HG02884 (cell line): ENCODE measurements around the gene SLC44A5.
"Not testable (repeated sequence)": the region's sequence is repeated elsewhere in the genome, so short reads cannot be mapped to it uniquely, and the experiment has no call there.

Experiments used
- ATAC-seq: cut with Tn5 transposase; IDR thresholded peaks from one replicate; pipeline ENCODE4 v1.9.1; 2021; ENCODE audit warnings: mild to moderate bottlenecking, moderate library complexity; ENCODE audit not compliant: unreplicated experiment

SLC44A5 gene

GRCh38 chr1:75203415-75204277, 407.3 kb downstream of the SLC44A5 start:
- ATAC-seq = peak; percentile 95

- no peak for ATAC-seq
These were observed 408.2 kb downstream of the SLC44A5 start for GRCh38 chr1:75202751-75203150.

- ATAC-seq = no peak
These were observed 412.2 kb downstream of the SLC44A5 start for GRCh38 chr1:75198761-75199160.

GRCh38 chr1:75198163-75198562, 412.8 kb downstream of the SLC44A5 start:
- no peak for ATAC-seq

GRCh38 chr1:75188892-75189291, 422.0 kb downstream of the SLC44A5 start:
- ATAC-seq = no peak

GRCh38 chr1:75181214-75181955, 429.5 kb downstream of the SLC44A5 start:
- not testable (repeated sequence) for ATAC-seq

- ATAC-seq = no peak
These were observed 436.7 kb downstream of the SLC44A5 start for GRCh38 chr1:75174031-75174760.

GRCh38 chr1:75172556-75172955, 438.4 kb downstream of the SLC44A5 start:
- no peak for ATAC-seq

GRCh38 chr1:75171876-75172275, 439.0 kb downstream of the SLC44A5 start:
- ATAC-seq = no peak

- ATAC-seq = no peak
These were observed 439.9 kb downstream of the SLC44A5 start for GRCh38 chr1:75170981-75171380.

GRCh38 chr1:75170011-75170410, 440.9 kb downstream of the SLC44A5 start:
- no peak for ATAC-seq

- ATAC-seq = no peak
These were observed 444.1 kb downstream of the SLC44A5 start for GRCh38 chr1:75166821-75167220.

GRCh38 chr1:75165264-75165663, 445.6 kb downstream of the SLC44A5 start:
- no peak for ATAC-seq

GRCh38 chr1:75159154-75159553, 451.8 kb downstream of the SLC44A5 start:
- ATAC-seq = no peak
